C4-2B (cell line): ENCODE data around the gene TPM4.

Experiments
- CTCF ChIP-seq: fragments of 450-650 bp; conservative IDR thresholded peaks from 2 replicates; pipeline ENCODE4 v1.5.1; 2017; ENCODE audit warnings: mild to moderate bottlenecking
- ZFX ChIP-seq: fragments of 450-650 bp; IDR thresholded peaks from 2 replicates; pipeline ENCODE4 v1.6.1; 2017

GRCh38 chr19:16048583-16048982 is 27.7 kb upstream of the TPM4 start:
- no peak for TF ChIP-seq CTCF
- no peak for TF ChIP-seq ZFX
